Neural progenitor cell (in vitro differentiated cells): ENCODE data around the gene C17orf78. TPM values are rescaled to one million over a fixed set of nuclear protein-coding genes. Genes with fewer than 3 reads are reported as not detected.
A peak's percentile ranks its signal among the peaks of the same experiment; 100 is the strongest.

Experiments used
- DNase-seq: peaks from one replicate; pipeline ENCODE4 v3.0.0-alpha.2; 2016; ENCODE audit warnings: low spot score
- H2AFZ ChIP-seq: fragments of 200-600 bp; sonication (generic); replicated peaks from 2 replicates; pipeline ENCODE4 v1.6.1; 2016; ENCODE audit warnings: antibody characterized with exemption
- H3F3A ChIP-seq: fragments of 200-600 bp; sonication (generic); 2 replicates; pipeline ENCODE4 v1.6.1; 2016; ENCODE audit warnings: antibody characterized with exemption, low read depth
- H3K27ac ChIP-seq: fragments of 200-600 bp; sonication (generic); 2 replicates; pipeline ENCODE4 v1.5.1; 2016; ENCODE audit warnings: mild to moderate bottlenecking
- H3K27me3 ChIP-seq: fragments of 200-600 bp; sonication (generic); 2 replicates; pipeline ENCODE4 v1.6.1; 2016; ENCODE audit warnings: mild to moderate bottlenecking, moderate library complexity
- H3K36me3 ChIP-seq: fragments of 200-600 bp; sonication (generic); 2 replicates; pipeline ENCODE4 v1.5.1; 2016
- H3K4me1 ChIP-seq: fragments of 200-600 bp; sonication (generic); 2 replicates; pipeline ENCODE4 v1.6.1; 2016; ENCODE audit warnings: mixed run types
- H3K4me2 ChIP-seq: fragments of 200-600 bp; sonication (generic); 2 replicates; pipeline ENCODE4 v1.6.1; 2016
- H3K4me3 ChIP-seq: fragments of 200-600 bp; sonication (generic); 2 replicates; pipeline ENCODE4 v1.5.1; 2016
- H3K79me2 ChIP-seq: fragments of 200-600 bp; sonication (generic); 2 replicates; pipeline ENCODE4 v1.6.1; 2016; ENCODE audit warnings: low read depth
- H3K9ac ChIP-seq: fragments of 200-600 bp; sonication (generic); 2 replicates; pipeline ENCODE4 v1.6.1; 2016
- H3K9me3 ChIP-seq: fragments of 200-600 bp; sonication (generic); 2 replicates; pipeline ENCODE4 v1.5.1; 2016; ENCODE audit warnings: low read depth
- H4K20me1 ChIP-seq: fragments of 200-600 bp; sonication (generic); 2 replicates; pipeline ENCODE4 v1.6.1; 2016; ENCODE audit warnings: low read depth
- H3K27ac Mint-ChIP-seq: 3 replicates; pipeline ENCODE4 v1.8.0; 2021; ENCODE audit warnings: mixed read lengths
- H3K27me3 Mint-ChIP-seq: 2 replicates; pipeline ENCODE4 v1.8.0; 2022; ENCODE audit warnings: low read depth, mild to moderate bottlenecking, inconsistent platforms, moderate library complexity, mixed read lengths; ENCODE audit not compliant: insufficient read depth
- H3K36me3 Mint-ChIP-seq: 3 replicates; pipeline ENCODE4 v1.8.0; 2021; ENCODE audit warnings: mixed read lengths
- H3K4me1 Mint-ChIP-seq: 3 replicates; pipeline ENCODE4 v1.8.0; 2021; ENCODE audit warnings: mixed read lengths
- H3K4me3 Mint-ChIP-seq: 3 replicates; pipeline ENCODE4 v1.8.0; 2021; ENCODE audit warnings: mild to moderate bottlenecking, moderate library complexity, mixed read lengths
- H3K9me3 Mint-ChIP-seq: 3 replicates; pipeline ENCODE4 v1.8.0; 2020; ENCODE audit warnings: mixed read lengths
- CTCF ChIP-seq: fragments of 200-600 bp; sonication (generic); IDR thresholded peaks from 2 replicates; pipeline ENCODE4 v1.5.1; 2017; ENCODE audit warnings: antibody characterized with exemption, mild to moderate bottlenecking
- EZH2 ChIP-seq: fragments of 200-600 bp; sonication (generic); IDR thresholded peaks from 2 replicates; pipeline ENCODE4 v1.6.1; 2017; ENCODE audit warnings: antibody characterized with exemption, mild to moderate bottlenecking, moderate library complexity
- EZH2phosphoT487 ChIP-seq: fragments of 200-600 bp; sonication (generic); IDR thresholded peaks from 2 replicates; pipeline ENCODE4 v1.6.1; 2017; ENCODE audit warnings: antibody characterized with exemption
- total RNA-seq: library from RNA; depleted of rRNA; stranded (reverse); fragments of >200 nt; gene quantifications from 2 replicates; pipeline ENCODE4 v1.2.3, GENCODE V29; 2015; ENCODE audit warnings: low replicate concordance

Gene C17orf78
- total RNA-seq, 1 donor from 2014 or later = not detected

GRCh38 chr17:37386462-37386861, 10.7 kb downstream of the C17orf78 start:
- DNase-seq = no peak
- H3F3A ChIP-seq = no peaks in the 10 kb centered on the region
- no peak overlapping the region for H3K9ac ChIP-seq
- Mint-ChIP-seq H3K4me1 (no peaks in the 10 kb centered on the region), H3K27ac (peak overlapping the region; percentile 29), H3K4me3 (no peak overlapping the region), H3K36me3 (no peaks in the 10 kb centered on the region), H3K9me3 (no peaks in the 10 kb centered on the region), H3K27me3 (no peaks in the 10 kb centered on the region)
- no peak overlapping the region for H3K27ac ChIP-seq
- no peaks in the 10 kb centered on the region for H3K79me2 ChIP-seq
- no peaks in the 10 kb centered on the region for H3K9me3 ChIP-seq
- TF ChIP-seq EZH2phosphoT487 (no peak), CTCF (no peak), EZH2 (no peak)
- H3K4me3 ChIP-seq = no peak overlapping the region
- no peaks in the 10 kb centered on the region for H3K36me3 ChIP-seq
- H3K4me1 ChIP-seq = no peaks in the 10 kb centered on the region
- no peak overlapping the region for H2AFZ ChIP-seq
- no peaks in the 10 kb centered on the region for H4K20me1 ChIP-seq
- H3K27me3 ChIP-seq = no peaks in the 10 kb centered on the region
- no peak overlapping the region for H3K4me2 ChIP-seq

GRCh38 chr17:37388266-37388665, 12.5 kb downstream of the C17orf78 start:
- Histone ChIP-seq H3F3A (peaks cover 5% of the 10 kb centered on the region), H3K36me3 (no peaks in the 10 kb centered on the region), H2AFZ (no peak overlapping the region), H3K9me3 (no peaks in the 10 kb centered on the region), H3K79me2 (no peaks in the 10 kb centered on the region), H4K20me1 (no peaks in the 10 kb centered on the region), H3K27me3 (no peaks in the 10 kb centered on the region), H3K4me2 (no peak overlapping the region), H3K4me1 (peaks cover 6% of the 10 kb centered on the region), H3K9ac (no peak overlapping the region), H3K4me3 (no peak overlapping the region), H3K27ac (no peak overlapping the region)
- Mint-ChIP-seq H3K36me3 (no peaks in the 10 kb centered on the region), H3K4me1 (no peaks in the 10 kb centered on the region), H3K27me3 (no peaks in the 10 kb centered on the region), H3K27ac (no peak overlapping the region), H3K4me3 (no peak overlapping the region), H3K9me3 (no peaks in the 10 kb centered on the region)
- TF ChIP-seq EZH2phosphoT487 (no peak), CTCF (no peak), EZH2 (no peak)
- DNase-seq = no peak

- H3K36me3 Mint-ChIP-seq = no peaks in the 10 kb centered on the region
- H3K27me3 ChIP-seq = no peaks in the 10 kb centered on the region
- no peaks in the 10 kb centered on the region for H3K9me3 ChIP-seq
- no peak overlapping the region for H3K27ac Mint-ChIP-seq
- DNase-seq = no peak
- H3K27me3 Mint-ChIP-seq = no peaks in the 10 kb centered on the region
- H3K27ac ChIP-seq = no peak overlapping the region
- H3K4me2 ChIP-seq = no peak overlapping the region
- peaks cover 6% of the 10 kb centered on the region for H3K4me1 ChIP-seq
- no peak overlapping the region for H2AFZ ChIP-seq
- no peaks in the 10 kb centered on the region for H3K9me3 Mint-ChIP-seq
- no peak overlapping the region for H3K9ac ChIP-seq
- TF ChIP-seq EZH2 = no peak
- TF ChIP-seq EZH2phosphoT487 = no peak
- no peak for TF ChIP-seq CTCF
- no peaks in the 10 kb centered on the region for H3K4me1 Mint-ChIP-seq
- no peaks in the 10 kb centered on the region for H3K79me2 ChIP-seq
- H3K4me3 ChIP-seq = no peak overlapping the region
- H3K36me3 ChIP-seq = no peaks in the 10 kb centered on the region
- peaks cover 5% of the 10 kb centered on the region for H3F3A ChIP-seq
- H3K4me3 Mint-ChIP-seq = no peak overlapping the region
- no peaks in the 10 kb centered on the region for H4K20me1 ChIP-seq
Measured at GRCh38 chr17:37389160-37389559, 13.4 kb downstream of the C17orf78 start.
